Lung (tissue), 12 donors: ENCODE results near the gene PTPA. TPM values are rescaled to one million over a fixed set of nuclear protein-coding genes. Genes with fewer than 3 reads are reported as not detected.

Source experiments
- ATAC-seq: fragments of 200-7000 bp; cut with Tn5 transposase; one replicate; pipeline ENCODE4 v1.9.1; 2020; ENCODE audit warnings: moderate number of reproducible peaks; ENCODE audit not compliant: insufficient read depth, low FRiP score
- DNase-seq, 3 donors: peaks; one replicate each; pipeline ENCODE4 v3.0.0-alpha.2; 2013 to 2017
- H3K27ac ChIP-seq, 2 donors: one replicate each; pipeline ENCODE4 v1.5.1; 2013; ENCODE audit warnings: mild to moderate bottlenecking in 2 of 2, moderate library complexity in 2 of 2, control low read depth in 1 of 2, inconsistent platforms in 1 of 2, low read depth in 1 of 2, low read length in 1 of 2
- H3K27me3 ChIP-seq, 3 donors: one replicate each; pipeline ENCODE4 v1.5.1; 2013; ENCODE audit warnings: low read length in 2 of 3; ENCODE audit not compliant: control insufficient read depth in 3 of 3, insufficient read depth in 3 of 3
- H3K36me3 ChIP-seq, 4 donors: one replicate each; pipeline ENCODE4 v1.5.1; 2013; ENCODE audit warnings: low read length in 4 of 4, mild to moderate bottlenecking in 1 of 4, moderate library complexity in 1 of 4; ENCODE audit not compliant: control insufficient read depth in 4 of 4, insufficient read depth in 4 of 4
- H3K4me1 ChIP-seq, 5 donors: one replicate each; pipeline ENCODE4 v1.5.1; 2013; ENCODE audit warnings: low read length in 5 of 5, mild to moderate bottlenecking in 2 of 5, moderate library complexity in 1 of 5; ENCODE audit not compliant: control insufficient read depth in 5 of 5, insufficient read depth in 5 of 5
- H3K4me3 ChIP-seq: one replicate; pipeline ENCODE4 v1.5.1; 2013; ENCODE audit warnings: mild to moderate bottlenecking, control low read depth, moderate library complexity
- H3K9ac ChIP-seq, 2 donors: one replicate each; pipeline ENCODE4 v1.5.1; 2013; ENCODE audit warnings: low read length in 2 of 2, control low read depth in 1 of 2; ENCODE audit not compliant: insufficient read depth in 1 of 2
- H3K9me3 ChIP-seq, 4 donors: one replicate each; pipeline ENCODE4 v1.5.1; 2013; ENCODE audit warnings: low read length in 3 of 4, mild to moderate bottlenecking in 1 of 4, moderate library complexity in 1 of 4; ENCODE audit not compliant: control insufficient read depth in 4 of 4, insufficient read depth in 3 of 4
- CTCF ChIP-seq: IDR thresholded peaks from 2 replicates; pipeline ENCODE4 v1.5.1; 2012; ENCODE audit warnings: mild to moderate bottlenecking; ENCODE audit errors: control extremely low read depth, extremely low read depth
- WGBS, 2 donors: extraction: QIAGEN DNeasy Blood & Tissue Kit; methylation state at CpG; one replicate each; pipeline ENCODE4 v1.1.7; 2013; 5-methylcytosine and 5-hydroxymethylcytosine counted together
- polyA plus RNA-seq, 2 donors: library from polyadenylated mRNA; stranded (reverse); fragments of 200-250 nt; gene quantifications; one replicate each; pipeline ENCODE4 v1.2.1, GENCODE V29; 2013
- total RNA-seq, 2 donors: library from RNA; depleted of rRNA in 1 of 2; stranded (reverse); fragments of >200 nt in 1 of 2; gene quantifications; one replicate each; pipeline ENCODE4 v1.2.1, GENCODE V29; 2014 to 2021
- donor health status: control.
- donor health status: control.
- donor health status: Bipolar disorder and iron deficiency.
- donor health status: healthy.
- donor health status: DM: yes; HTN: yes; CAD: no.

The PTPA gene
- total and polyA plus RNA-seq, 4 donors, result 62.5 to 145 (median 116) TPM

GRCh38 chr9:129173296-129174101, 62.3 kb downstream of the PTPA start:
- Histone ChIP-seq H3K4me1 (peaks cover 4 to 21% (median 5%) of the 10 kb centered on the region in 5 donors), H3K27ac (peak overlapping the region in 1 of 2 donors; percentile 96), H3K4me3 (no peak overlapping the region), H3K27me3 (no peaks in the 10 kb centered on the region), H3K9me3 (no peaks in the 10 kb centered on the region), H3K36me3 (peaks cover 0 to 3% (median 0%) of the 10 kb centered on the region in 4 donors), H3K9ac (peak overlapping the region in 1 of 2 donors; percentile 33)
- ATAC-seq, result no peak
- WGBS, 2 donors, result 29 to 34% methylated on average over 29 of the region's 29 CpGs
- TF ChIP-seq CTCF, result no peak
- DNase-seq, result no peak

- 0 to 1% methylated on average over 54 to 55 of the region's 55 CpGs for WGBS, 2 donors
- ATAC-seq, result peak; percentile 45
- Histone ChIP-seq H3K9ac (peak overlapping the region; percentile 33 to 76), H3K4me1 (peaks cover 4 to 28% (median 5%) of the 10 kb centered on the region in 5 donors), H3K9me3 (no peaks in the 10 kb centered on the region), H3K36me3 (peaks cover 0 to 3% (median 0%) of the 10 kb centered on the region in 4 donors), H3K27me3 (no peaks in the 10 kb centered on the region), H3K4me3 (peak overlapping the region; percentile 9), H3K27ac (peak overlapping the region; percentile 82 to 96)
- DNase-seq, result peak; percentile 94 to 97 (median 94)
- peak; percentile 99 for TF ChIP-seq CTCF
These were observed 63.0 kb downstream of the PTPA start for GRCh38 chr9:129174102-129174723.

- no peaks in the 10 kb centered on the region for H3K9me3 ChIP-seq
- peak; percentile 89 to 96 (median 93) for DNase-seq
- peaks cover 4 to 31% (median 5%) of the 10 kb centered on the region in 5 donors for H3K4me1 ChIP-seq
- H3K27me3 ChIP-seq, result no peaks in the 10 kb centered on the region
- peak overlapping the region; percentile 95 to 96 for H3K27ac ChIP-seq
- ATAC-seq, result no peak
- peak overlapping the region; percentile 9 for H3K4me3 ChIP-seq
- H3K36me3 ChIP-seq, result peaks cover 0 to 3% (median 0%) of the 10 kb centered on the region in 4 donors
- WGBS, 2 donors, result 0 to 2% methylated on average over 42 to 52 of the region's 53 CpGs
- TF ChIP-seq CTCF, result no peak
- peak overlapping the region; percentile 33 to 88 for H3K9ac ChIP-seq
These were observed 63.7 kb downstream of the PTPA start for GRCh38 chr9:129174724-129175514.
